HAP-1 (cell line): ENCODE results near the gene DDX3Y.

Experiments
- DNase-seq, 2 experiments: peaks; one replicate each; pipeline ENCODE4 v3.0.0-alpha.2; 2016 to 2020; ENCODE audit warnings: low spot score in 2 of 2
- H3K27me3 ChIP-seq: fragments of 250-450 bp; sonication (Bioruptor Pico); 2 replicates; pipeline ENCODE4 v1.5.1; 2020; ENCODE audit warnings: low read depth, mild to moderate bottlenecking, moderate library complexity
- H3K36me3 ChIP-seq: fragments of 250-450 bp; sonication (Bioruptor Pico); replicated peaks from 2 replicates; pipeline ENCODE4 v1.5.1; 2020; ENCODE audit warnings: mild to moderate bottlenecking
- H3K4me1 ChIP-seq: fragments of 250-450 bp; sonication (Bioruptor Pico); 2 replicates; pipeline ENCODE4 v1.5.1; 2020; ENCODE audit warnings: mild to moderate bottlenecking
- H3K4me3 ChIP-seq: fragments of 250-450 bp; sonication (Bioruptor Pico); 2 replicates; pipeline ENCODE4 v1.5.1; 2020; ENCODE audit warnings: mild to moderate bottlenecking, moderate library complexity
- H3K9me3 ChIP-seq: fragments of 250-450 bp; sonication (Bioruptor Pico); 2 replicates; pipeline ENCODE4 v1.5.1; 2020; ENCODE audit warnings: mild to moderate bottlenecking, moderate library complexity
- in situ Hi-C: fragments of 300-500 bp; cut with MboI; formaldehyde crosslinking; loops from 3 replicates; pipeline ENCODE4 v1.14.3; 2020; ENCODE audit warnings: low sequenced_read_pairs, inconsistent platforms, mixed read lengths

DDX3Y gene

GRCh38 chrY:12904618-12905516, at the start of gene DDX3Y:
Gene DDX3Y (plus strand): TSS chrY:12904868. CDS start chrY:12904937, 69 bp downstream.
- H3K36me3 ChIP-seq, result no peaks in the 10 kb centered on the region
- H3K27me3 ChIP-seq, result no peaks in the 10 kb centered on the region
- in situ Hi-C loops, result no loop called here
- no peak for DNase-seq
- H3K4me3 ChIP-seq, result no peak within 1 kb of the TSS
- H3K4me1 ChIP-seq, result no peaks in the 10 kb centered on the region
- no peaks in the 10 kb centered on the region for H3K9me3 ChIP-seq

- in situ Hi-C loops, result no loop called here
- Histone ChIP-seq H3K9me3 (no peaks in the 10 kb centered on the region), H3K27me3 (no peaks in the 10 kb centered on the region), H3K36me3 (no peaks in the 10 kb centered on the region), H3K4me1 (no peaks in the 10 kb centered on the region), H3K4me3 (no peak overlapping the region)
- DNase-seq, result no peak
Measured at GRCh38 chrY:12855791-12856275, 48.8 kb upstream of the DDX3Y start.

GRCh38 chrY:12867960-12868359, 36.7 kb upstream of the DDX3Y start:
- no peaks in the 10 kb centered on the region for H3K4me1 ChIP-seq
- in situ Hi-C loops, result no loop called here
- no peak overlapping the region for H3K4me3 ChIP-seq
- no peaks in the 10 kb centered on the region for H3K27me3 ChIP-seq
- no peak for DNase-seq
- H3K9me3 ChIP-seq, result no peaks in the 10 kb centered on the region
- no peaks in the 10 kb centered on the region for H3K36me3 ChIP-seq

- DNase-seq, result no peak
- no peak overlapping the region for H3K4me3 ChIP-seq
- no peaks in the 10 kb centered on the region for H3K27me3 ChIP-seq
- no peaks in the 10 kb centered on the region for H3K4me1 ChIP-seq
- H3K36me3 ChIP-seq, result no peaks in the 10 kb centered on the region
- in situ Hi-C loops, result no loop called here
- H3K9me3 ChIP-seq, result no peaks in the 10 kb centered on the region
Measured at GRCh38 chrY:12896973-12897372, 7.7 kb upstream of the DDX3Y start.

GRCh38 chrY:12898604-12899003, 6.1 kb upstream of the DDX3Y start:
- H3K36me3 ChIP-seq, result no peaks in the 10 kb centered on the region
- H3K4me1 ChIP-seq, result no peaks in the 10 kb centered on the region
- DNase-seq, result no peak
- H3K27me3 ChIP-seq, result no peaks in the 10 kb centered on the region
- H3K4me3 ChIP-seq, result no peak overlapping the region
- in situ Hi-C loops, result no loop called here
- no peaks in the 10 kb centered on the region for H3K9me3 ChIP-seq

- H3K27me3 ChIP-seq, result no peaks in the 10 kb centered on the region
- no peaks in the 10 kb centered on the region for H3K9me3 ChIP-seq
- in situ Hi-C loops, result no loop called here
- H3K4me3 ChIP-seq, result no peak overlapping the region
- H3K36me3 ChIP-seq, result no peaks in the 10 kb centered on the region
- no peak for DNase-seq
- H3K4me1 ChIP-seq, result no peaks in the 10 kb centered on the region
Measured at GRCh38 chrY:12905517-12905872, 827 bp downstream of the DDX3Y start.

- Histone ChIP-seq H3K27me3 (no peaks in the 10 kb centered on the region), H3K4me1 (no peaks in the 10 kb centered on the region), H3K9me3 (no peaks in the 10 kb centered on the region), H3K36me3 (no peaks in the 10 kb centered on the region), H3K4me3 (no peak overlapping the region)
- DNase-seq, result no peak
- in situ Hi-C loops, result no loop called here
Measured at GRCh38 chrY:12905895-12906294, 1.2 kb downstream of the DDX3Y start.

- DNase-seq, result no peak
- Histone ChIP-seq H3K4me3 (no peak overlapping the region), H3K4me1 (no peaks in the 10 kb centered on the region), H3K9me3 (no peaks in the 10 kb centered on the region), H3K36me3 (no peaks in the 10 kb centered on the region), H3K27me3 (no peaks in the 10 kb centered on the region)
- in situ Hi-C loops, result no loop called here
Measured at GRCh38 chrY:12913541-12913940, 8.9 kb downstream of the DDX3Y start.

- Histone ChIP-seq H3K4me3 (no peak overlapping the region), H3K4me1 (no peaks in the 10 kb centered on the region), H3K27me3 (no peaks in the 10 kb centered on the region), H3K9me3 (no peaks in the 10 kb centered on the region), H3K36me3 (no peaks in the 10 kb centered on the region)
- no peak for DNase-seq
- in situ Hi-C loops, result no loop called here
Measured at GRCh38 chrY:12928043-12928442, 23.4 kb downstream of the DDX3Y start.

GRCh38 chrY:12941725-12942687, 37.3 kb downstream of the DDX3Y start:
- Histone ChIP-seq H3K27me3 (no peaks in the 10 kb centered on the region), H3K4me1 (no peaks in the 10 kb centered on the region), H3K4me3 (no peak overlapping the region), H3K36me3 (no peaks in the 10 kb centered on the region), H3K9me3 (no peaks in the 10 kb centered on the region)
- in situ Hi-C loops, result no loop called here
- DNase-seq, result no peak
